Measurements from ENCODE around the gene MAP4.
"Not testable (repeated sequence)": the region's sequence is repeated elsewhere in the genome, so short reads cannot be mapped to it uniquely, and the experiment has no call there.

The MAP4 gene

GRCh38 chr3:47895241-47895640, 121.0 kb downstream of the MAP4 start:
- DNase-seq = no peak

- no peak for DNase-seq
Observed at GRCh38 chr3:47892286-47893040, 123.8 kb downstream of the MAP4 start.

GRCh38 chr3:47891613-47892005, 124.6 kb downstream of the MAP4 start:
- DNase-seq = no peak

GRCh38 chr3:47890828-47891612, 125.2 kb downstream of the MAP4 start:
- DNase-seq = no peak

GRCh38 chr3:47890126-47890827, 125.9 kb downstream of the MAP4 start:
- no peak for DNase-seq

- no peak for DNase-seq
Observed at GRCh38 chr3:47888986-47889757, 127.0 kb downstream of the MAP4 start.

GRCh38 chr3:47887991-47888390, 128.2 kb downstream of the MAP4 start:
- not testable (repeated sequence) for DNase-seq

- DNase-seq = no peak
Observed at GRCh38 chr3:47885168-47885567, 131.0 kb downstream of the MAP4 start.

- DNase-seq = no peak
Observed at GRCh38 chr3:47884603-47885002, 131.6 kb downstream of the MAP4 start.

GRCh38 chr3:47882338-47882737, 133.9 kb downstream of the MAP4 start:
- no peak for DNase-seq

GRCh38 chr3:47877719-47878118, 138.5 kb downstream of the MAP4 start:
- no peak for DNase-seq

GRCh38 chr3:47877290-47877689, 138.9 kb downstream of the MAP4 start:
- DNase-seq = no peak

- no peak for DNase-seq
Observed at GRCh38 chr3:47874913-47875312, 141.3 kb downstream of the MAP4 start.

GRCh38 chr3:47874438-47874837, 141.8 kb downstream of the MAP4 start:
- no peak for DNase-seq

GRCh38 chr3:47872916-47873315, 143.3 kb downstream of the MAP4 start:
- no peak for DNase-seq

- DNase-seq = no peak
Observed at GRCh38 chr3:47871389-47871788, 144.8 kb downstream of the MAP4 start.

GRCh38 chr3:47870702-47871260, 145.4 kb downstream of the MAP4 start:
- DNase-seq = no peak

GRCh38 chr3:47870156-47870555, 146.1 kb downstream of the MAP4 start:
- DNase-seq = no peak

GRCh38 chr3:47868306-47868705, 147.9 kb downstream of the MAP4 start:
- DNase-seq = no peak

- no peak for DNase-seq
Observed at GRCh38 chr3:47867451-47868044, 148.7 kb downstream of the MAP4 start.

GRCh38 chr3:47865192-47865591, 151.0 kb downstream of the MAP4 start:
- DNase-seq = no peak

Measured in stimulated activated CD4-positive, alpha-beta T cell treated with anti-CD3 and anti-CD28 coated beads, Interleukin-2, amount 100 ng/mL, for 24 hours (primary cell).